ENCODE results near the gene CHD9NB. TPM values are rescaled to one million over a fixed set of nuclear protein-coding genes. Genes with fewer than 3 reads are reported as not detected.
A peak's percentile ranks its signal among the peaks of the same experiment; 100 is the strongest.

The CHD9NB gene
- total and polyA plus RNA-seq, 9 of the 15 experiments (the other 6 are each of a cell fraction or from before 2014, with no cell fraction given): 0.06 to 0.10 (median 0.07) TPM; not detected in 6

DNA sequence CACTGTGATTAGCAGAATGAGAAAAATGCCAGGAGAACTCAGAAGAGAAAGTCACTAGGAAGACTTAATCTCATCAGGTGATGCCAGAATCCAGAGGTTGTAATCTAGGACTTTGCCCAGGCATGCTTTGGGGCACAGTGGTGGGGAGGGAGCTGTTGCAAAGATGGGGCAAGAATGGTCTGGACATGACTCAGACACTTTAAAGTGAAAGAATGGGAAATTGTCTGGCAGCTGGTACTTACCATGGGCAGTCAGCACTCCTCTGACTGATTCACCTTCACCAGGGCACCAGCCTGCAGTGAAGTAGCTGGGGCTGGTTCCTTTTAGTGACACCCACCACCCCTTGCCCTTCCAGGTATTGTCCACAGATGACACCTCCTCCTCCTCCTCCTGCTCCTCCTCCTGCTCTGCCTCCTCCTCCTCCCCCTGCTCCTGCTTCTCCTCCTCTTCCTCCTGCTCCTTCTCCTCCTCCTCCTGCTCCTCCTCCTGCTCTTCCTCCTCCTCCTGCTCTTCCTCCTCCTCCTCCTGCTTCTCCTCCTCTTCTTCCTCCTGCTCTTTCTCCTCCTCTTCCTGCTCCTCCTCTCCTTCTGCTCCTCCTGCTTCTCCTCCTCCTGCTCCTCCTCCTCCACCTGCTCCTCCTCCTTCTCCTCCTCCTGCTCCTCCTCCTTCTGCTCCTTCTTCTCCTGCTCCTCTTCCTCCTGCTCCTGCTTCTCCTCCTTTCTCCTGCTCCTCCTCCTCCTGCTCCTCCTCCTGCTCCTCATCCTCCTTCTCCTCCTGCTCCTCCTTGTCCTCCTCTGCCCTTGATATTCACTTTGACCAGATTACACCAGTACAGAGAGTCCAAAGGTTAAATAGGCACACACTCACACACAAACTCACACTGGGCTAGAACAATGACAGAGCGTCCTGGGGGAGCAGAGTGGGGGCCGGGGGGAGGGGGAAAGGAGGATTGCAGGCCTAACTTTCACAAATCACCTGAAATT lies at the start of gene CHD9NB (continued):
- TF ChIP-seq, protein P1, sequence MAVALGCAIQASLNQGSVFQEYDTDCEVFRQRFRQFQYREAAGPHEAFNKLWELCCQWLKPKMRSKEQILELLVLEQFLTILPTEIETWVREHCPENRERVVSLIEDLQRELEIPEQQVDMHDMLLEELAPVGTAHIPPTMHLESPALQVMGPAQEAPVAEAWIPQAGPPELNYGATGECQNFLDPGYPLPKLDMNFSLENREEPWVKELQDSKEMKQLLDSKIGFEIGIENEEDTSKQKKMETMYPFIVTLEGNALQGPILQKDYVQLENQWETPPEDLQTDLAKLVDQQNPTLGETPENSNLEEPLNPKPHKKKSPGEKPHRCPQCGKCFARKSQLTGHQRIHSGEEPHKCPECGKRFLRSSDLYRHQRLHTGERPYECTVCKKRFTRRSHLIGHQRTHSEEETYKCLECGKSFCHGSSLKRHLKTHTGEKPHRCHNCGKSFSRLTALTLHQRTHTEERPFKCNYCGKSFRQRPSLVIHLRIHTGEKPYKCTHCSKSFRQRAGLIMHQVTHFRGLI (CRISPR knock-in tag; IDR thresholded peaks at IDR 0.05): no peak
- TF ChIP-seq, protein P2, sequence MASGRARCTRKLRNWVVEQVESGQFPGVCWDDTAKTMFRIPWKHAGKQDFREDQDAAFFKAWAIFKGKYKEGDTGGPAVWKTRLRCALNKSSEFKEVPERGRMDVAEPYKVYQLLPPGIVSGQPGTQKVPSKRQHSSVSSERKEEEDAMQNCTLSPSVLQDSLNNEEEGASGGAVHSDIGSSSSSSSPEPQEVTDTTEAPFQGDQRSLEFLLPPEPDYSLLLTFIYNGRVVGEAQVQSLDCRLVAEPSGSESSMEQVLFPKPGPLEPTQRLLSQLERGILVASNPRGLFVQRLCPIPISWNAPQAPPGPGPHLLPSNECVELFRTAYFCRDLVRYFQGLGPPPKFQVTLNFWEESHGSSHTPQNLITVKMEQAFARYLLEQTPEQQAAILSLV (tag; IDR thresholded peaks at IDR 0.05): no peak
- no peak for TF ChIP-seq C11orf30 (IDR thresholded peaks at IDR 0.05; ENCODE audit: low read depth)
- TF ChIP-seq SPI1 (IDR thresholded peaks at IDR 0.05; ENCODE audit: borderline replicate concordance, low read depth, low read length): no peak
- no peak for TF ChIP-seq MAFG (tag; conservative IDR thresholded peaks at IDR 0.05)
- TF ChIP-seq, protein P3, sequence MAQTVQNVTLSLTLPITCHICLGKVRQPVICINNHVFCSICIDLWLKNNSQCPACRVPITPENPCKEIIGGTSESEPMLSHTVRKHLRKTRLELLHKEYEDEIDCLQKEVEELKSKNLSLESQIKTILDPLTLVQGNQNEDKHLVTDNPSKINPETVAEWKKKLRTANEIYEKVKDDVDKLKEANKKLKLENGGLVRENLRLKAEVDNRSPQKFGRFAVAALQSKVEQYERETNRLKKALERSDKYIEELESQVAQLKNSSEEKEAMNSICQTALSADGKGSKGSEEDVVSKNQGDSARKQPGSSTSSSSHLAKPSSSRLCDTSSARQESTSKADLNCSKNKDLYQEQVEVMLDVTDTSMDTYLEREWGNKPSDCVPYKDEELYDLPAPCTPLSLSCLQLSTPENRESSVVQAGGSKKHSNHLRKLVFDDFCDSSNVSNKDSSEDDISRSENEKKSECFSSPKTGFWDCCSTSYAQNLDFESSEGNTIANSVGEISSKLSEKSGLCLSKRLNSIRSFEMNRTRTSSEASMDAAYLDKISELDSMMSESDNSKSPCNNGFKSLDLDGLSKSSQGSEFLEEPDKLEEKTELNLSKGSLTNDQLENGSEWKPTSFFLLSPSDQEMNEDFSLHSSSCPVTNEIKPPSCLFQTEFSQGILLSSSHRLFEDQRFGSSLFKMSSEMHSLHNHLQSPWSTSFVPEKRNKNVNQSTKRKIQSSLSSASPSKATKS (CRISPR knock-in tag; IDR thresholded peaks at IDR 0.05): no peak
- TF ChIP-seq SLC30A9 (CRISPR knock-in tag; IDR thresholded peaks at IDR 0.05): no peak
- TF ChIP-seq ZEB2 (IDR thresholded peaks at IDR 0.05): no peak
- TF ChIP-seq BHLHE40 (IDR thresholded peaks at IDR 0.05; ENCODE audit: low read length): no peak
- TF ChIP-seq NONO (IDR thresholded peaks at IDR 0.05; ENCODE audit: low read depth in 2 of 2, low read length in 1 of 2): no peak
- TF ChIP-seq BCL6 (CRISPR knock-in tag; IDR thresholded peaks at IDR 0.05): no peak
- TF ChIP-seq, protein P4, sequence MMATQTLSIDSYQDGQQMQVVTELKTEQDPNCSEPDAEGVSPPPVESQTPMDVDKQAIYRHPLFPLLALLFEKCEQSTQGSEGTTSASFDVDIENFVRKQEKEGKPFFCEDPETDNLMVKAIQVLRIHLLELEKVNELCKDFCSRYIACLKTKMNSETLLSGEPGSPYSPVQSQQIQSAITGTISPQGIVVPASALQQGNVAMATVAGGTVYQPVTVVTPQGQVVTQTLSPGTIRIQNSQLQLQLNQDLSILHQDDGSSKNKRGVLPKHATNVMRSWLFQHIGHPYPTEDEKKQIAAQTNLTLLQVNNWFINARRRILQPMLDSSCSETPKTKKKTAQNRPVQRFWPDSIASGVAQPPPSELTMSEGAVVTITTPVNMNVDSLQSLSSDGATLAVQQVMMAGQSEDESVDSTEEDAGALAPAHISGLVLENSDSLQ (IDR thresholded peaks at IDR 0.05): peak; percentile 76
- TF ChIP-seq POLR2H (tag; IDR thresholded peaks at IDR 0.05; ENCODE audit: low read depth): no peak
- peak; percentile 57 to 73 for TF ChIP-seq KDM1A (IDR thresholded peaks at IDR 0.05)
- no peak for TF ChIP-seq ZNF75A (CRISPR knock-in tag; IDR thresholded peaks at IDR 0.05)
- no peak for TF ChIP-seq TCF7 (IDR thresholded peaks at IDR 0.05; ENCODE audit: borderline replicate concordance)
- TF ChIP-seq, protein P5, sequence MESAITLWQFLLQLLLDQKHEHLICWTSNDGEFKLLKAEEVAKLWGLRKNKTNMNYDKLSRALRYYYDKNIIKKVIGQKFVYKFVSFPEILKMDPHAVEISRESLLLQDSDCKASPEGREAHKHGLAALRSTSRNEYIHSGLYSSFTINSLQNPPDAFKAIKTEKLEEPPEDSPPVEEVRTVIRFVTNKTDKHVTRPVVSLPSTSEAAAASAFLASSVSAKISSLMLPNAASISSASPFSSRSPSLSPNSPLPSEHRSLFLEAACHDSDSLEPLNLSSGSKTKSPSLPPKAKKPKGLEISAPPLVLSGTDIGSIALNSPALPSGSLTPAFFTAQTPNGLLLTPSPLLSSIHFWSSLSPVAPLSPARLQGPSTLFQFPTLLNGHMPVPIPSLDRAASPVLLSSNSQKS (CRISPR knock-in tag; IDR thresholded peaks at IDR 0.05): no peak
- no peak for TF ChIP-seq CCAR2 (IDR thresholded peaks at IDR 0.05; ENCODE audit: low read depth, low read length)
- TF ChIP-seq TFAM (CRISPR knock-in tag; conservative IDR thresholded peaks at IDR 0.05): no peak
- TF ChIP-seq ZNF124 (CRISPR knock-in tag; IDR thresholded peaks at IDR 0.05): no peak
- no peak for TF ChIP-seq CBX5 (IDR thresholded peaks at IDR 0.05; ENCODE audit: borderline replicate concordance, low read depth)
- TF ChIP-seq SREBF1 (IDR thresholded peaks at IDR 0.05; ENCODE audit: borderline replicate concordance, low read depth, low read length): no peak

All from K562 (cell line).